Activated CD8-positive, alpha-beta memory T cell treated with anti-CD3 and anti-CD28 coated beads for 24 hours (primary cell): ENCODE results near the gene L3MBTL1.

Experiments used
- DNase-seq: peaks from one replicate; pipeline ENCODE4 v3.0.0-alpha.2; 2020

The L3MBTL1 gene

DNA sequence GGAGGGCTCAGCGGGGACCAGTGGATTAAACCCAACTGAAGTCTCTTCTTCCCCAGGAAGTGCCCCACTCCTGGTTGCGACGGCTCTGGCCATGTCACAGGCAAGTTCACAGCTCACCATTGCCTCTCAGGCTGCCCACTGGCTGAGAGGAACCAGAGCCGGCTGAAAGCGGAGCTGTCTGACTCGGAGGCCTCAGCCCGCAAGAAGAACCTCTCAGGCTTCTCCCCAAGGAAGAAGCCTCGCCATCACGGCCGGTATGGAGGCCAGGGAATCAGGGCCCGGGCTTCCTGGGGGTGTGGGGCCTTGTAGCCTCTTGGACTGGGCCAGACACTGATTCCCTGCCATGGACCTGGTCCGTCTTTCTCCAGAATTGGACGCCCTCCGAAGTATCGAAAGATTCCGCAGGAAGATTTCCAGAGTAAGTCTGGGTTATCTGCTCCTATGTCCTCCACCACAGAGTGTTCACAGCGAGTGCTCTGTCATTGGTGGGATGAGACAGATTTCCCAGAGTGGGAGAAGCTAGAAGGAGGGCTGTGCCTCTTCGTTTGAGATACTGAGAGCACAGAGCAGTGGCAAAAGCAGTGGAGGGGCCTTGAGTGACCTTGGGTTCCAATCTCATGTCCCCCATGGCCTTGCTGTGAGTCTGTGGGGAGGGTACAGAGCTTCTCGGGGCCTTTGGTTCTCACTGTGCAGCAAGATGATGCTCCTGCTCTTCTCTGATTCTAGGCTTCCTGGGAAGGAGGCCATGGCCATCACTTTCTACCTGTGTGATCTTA lies 28.7 kb downstream of the L3MBTL1 start:
- DNase-seq, result no peak

DNA sequence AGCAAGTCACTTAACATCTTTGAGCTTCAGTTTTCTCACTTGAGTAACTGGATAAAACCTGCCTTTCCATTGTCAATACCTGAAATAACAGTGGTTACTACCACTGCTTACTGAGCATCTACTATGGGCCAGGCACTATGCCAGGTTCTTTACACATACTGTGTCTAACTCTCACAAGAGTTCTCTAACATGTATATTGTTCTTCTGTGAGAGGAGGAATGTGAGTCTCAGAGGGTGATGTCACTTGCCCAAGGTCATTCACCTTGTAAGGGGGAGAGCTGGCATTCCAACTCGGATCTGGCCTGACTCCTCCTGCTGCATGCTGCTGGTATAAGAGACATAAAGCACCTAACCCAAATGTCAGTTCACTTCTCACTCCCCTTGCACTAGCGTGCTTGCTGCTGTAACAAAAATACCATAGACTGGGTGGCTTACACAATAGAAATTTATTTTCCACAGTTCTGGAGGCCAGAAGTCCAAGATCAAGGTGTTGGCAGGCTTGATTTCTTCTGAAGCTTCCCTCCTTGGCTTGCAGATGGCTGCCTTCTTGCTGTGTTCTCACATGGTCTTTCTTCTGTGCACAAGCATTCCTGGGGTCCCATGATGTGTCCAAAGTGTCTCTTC lies 29.4 kb downstream of the L3MBTL1 start:
- no peak for DNase-seq

DNA sequence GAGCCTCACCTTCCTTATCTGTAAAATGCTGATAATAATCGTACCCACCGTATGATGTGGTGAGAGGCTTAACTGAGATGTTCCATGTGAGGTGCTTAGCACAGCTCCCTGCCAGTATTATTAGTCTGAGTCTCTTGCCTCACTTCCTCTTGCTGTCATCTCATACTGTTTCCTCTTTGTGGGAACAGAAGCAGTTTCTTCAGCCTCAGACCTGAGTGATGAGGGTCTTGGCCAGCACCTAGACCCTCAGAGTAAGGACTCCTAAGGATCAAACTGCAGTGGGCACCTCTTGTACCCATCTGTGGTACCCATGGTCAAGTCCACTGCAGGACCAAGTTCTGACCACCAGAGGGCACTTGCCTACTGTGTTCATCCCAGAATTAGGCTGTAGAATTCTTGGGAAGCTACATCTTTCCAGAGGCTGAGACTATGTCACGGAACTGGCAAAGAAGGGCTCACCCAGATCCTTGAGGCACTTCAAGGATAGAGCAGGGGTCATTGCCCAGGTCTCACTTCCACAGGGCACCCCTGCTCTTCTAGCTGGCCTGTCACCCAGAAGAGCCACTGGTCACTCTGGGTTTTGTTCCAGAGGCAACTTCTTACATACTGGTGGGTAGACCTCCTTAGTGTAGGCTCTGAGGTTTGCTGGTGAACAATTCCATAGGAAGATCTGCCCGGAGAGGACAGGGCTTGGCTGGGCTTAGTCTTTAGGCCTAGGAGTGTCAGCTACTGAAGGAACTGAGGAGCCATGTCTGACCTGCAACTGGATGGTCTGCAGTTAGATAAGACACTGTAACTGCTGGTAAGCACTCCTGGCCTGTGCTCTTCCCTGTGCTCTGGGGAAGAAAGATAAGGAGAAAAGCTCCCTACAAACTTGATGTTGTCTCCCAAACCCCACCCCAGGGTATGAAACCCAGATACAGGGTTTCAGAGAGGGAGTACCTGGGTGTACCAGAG lies 30.7 kb downstream of the L3MBTL1 start:
- DNase-seq, result peak; percentile 79

DNA sequence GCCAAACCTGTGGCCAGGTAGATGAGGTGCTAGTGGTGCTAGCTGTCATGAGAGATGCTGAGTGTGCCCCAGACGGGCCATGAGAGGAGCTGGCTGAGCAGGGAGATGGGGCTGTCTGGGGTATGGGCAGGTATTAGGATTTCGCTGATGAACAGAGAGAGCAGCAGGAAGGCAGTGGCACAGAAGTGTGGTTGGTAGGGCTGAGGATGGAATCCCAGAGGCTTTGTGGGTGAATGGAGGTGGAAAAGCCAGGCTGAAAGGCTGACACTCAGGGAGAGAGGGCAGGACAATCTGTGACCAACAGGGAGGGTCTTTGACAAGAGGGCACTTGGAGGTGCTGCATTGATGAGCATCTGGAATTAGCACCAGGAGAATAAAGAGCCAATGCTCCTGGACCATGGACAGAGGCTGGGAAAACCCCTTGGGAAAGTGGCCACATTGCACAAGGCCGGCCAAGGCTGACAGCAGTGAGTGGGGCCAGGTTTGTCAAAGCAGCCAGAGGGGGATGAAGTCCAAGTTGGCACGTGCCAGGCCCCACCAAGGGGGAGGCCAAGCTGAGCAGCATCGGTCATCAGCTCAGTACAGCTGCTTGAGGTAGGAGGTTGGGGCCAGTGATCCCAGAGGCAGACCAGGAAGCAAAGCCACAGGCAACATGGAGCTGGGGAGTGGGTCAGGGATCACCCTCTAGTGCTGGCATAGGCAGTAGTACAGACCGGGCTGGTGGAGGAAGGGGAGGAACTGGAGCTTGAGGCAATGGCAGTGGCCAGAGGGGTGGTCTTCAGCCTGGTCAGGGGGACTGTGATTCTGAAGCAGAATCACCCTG lies 31.6 kb downstream of the L3MBTL1 start:
- DNase-seq, result no peak

DNA sequence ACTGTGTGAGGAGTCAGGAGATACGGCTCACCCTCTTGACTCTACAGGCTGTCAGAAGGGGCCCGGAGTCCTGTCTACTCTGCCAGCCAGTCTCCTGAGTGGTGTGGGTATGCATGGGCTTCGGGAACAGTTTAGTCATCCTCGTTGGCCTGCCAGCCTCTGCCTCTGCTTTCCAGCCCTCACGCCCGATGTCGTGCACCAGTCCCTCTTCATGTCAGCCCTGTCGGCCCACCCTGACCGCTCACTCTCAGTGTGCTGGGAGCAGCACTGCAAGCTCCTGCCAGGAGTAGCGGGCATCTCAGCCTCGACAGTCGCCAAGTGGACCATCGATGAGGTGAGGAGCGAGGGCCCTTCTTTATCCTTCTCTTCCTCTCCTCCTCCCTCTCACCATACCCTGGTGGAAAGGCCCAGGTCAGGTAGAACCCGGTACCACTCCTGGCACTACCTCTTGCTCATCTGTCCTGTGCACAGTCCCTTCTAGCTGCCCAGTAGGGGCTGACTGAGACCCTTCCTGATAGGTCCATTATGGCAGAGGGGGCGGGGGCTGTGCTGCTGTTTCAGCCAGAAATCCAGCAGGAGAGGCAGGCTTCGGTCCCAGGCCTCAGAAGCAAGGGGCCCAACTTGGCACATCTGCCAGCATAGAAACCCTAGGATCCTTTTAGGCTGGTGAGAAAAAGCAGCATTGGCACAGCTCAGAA lies 32.6 kb downstream of the L3MBTL1 start:
- no peak for DNase-seq

DNA sequence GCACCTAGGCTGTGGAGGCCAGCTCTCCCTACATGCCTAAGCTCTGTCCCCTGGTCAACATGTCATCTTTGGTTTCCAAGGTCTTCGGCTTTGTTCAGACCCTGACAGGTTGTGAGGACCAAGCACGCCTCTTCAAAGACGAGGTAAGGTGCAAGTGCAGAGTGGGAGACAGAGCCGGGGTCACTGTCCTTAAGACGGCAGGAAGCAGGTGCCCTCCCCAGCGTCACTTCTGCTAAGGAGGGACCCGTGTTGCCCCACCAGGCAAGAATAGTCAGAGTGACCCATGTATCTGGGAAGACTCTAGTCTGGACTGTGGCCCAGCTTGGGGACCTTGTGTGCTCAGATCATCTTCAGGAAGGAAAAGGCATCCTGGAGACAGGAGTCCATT lies 33.2 kb downstream of the L3MBTL1 start:
- DNase-seq, result no peak

DNA sequence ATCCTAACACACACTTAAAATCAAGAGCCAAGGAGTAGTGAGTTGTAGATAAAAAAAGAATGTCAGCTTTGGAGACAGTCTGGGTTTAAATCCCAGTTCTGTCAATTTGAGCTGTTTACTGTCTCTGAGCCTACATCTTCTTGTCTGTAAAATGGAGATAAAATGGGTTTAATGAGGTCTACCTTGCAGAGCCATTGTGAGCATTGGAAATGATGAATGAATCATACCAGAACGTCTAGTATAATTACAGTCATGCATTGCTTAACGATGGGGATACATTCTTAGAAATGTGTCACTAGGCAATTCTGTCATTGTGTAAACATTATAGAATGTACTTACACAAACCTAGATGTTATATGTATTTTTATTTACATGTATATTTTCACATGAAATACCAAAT lies 33.7 kb downstream of the L3MBTL1 start:
- DNase-seq, result no peak

DNA sequence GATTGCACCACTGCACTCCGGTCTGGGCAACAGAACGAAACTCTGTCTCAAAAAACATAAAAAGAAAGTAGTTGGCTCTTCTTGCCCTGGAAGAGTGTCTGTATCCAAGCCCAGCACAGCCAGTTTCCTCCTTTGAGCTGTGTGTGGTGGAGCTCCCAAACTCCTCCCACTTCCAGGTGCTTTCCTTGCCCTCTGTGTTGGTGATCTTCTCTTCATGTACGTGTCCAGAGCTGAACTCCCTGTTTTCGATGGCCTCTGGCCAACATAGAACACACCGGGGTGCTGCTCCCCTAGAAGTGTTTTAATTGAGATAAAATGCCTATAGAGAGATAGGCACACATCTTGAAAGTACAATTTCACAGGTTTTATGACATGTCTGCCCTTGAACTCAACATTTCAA lies 34.7 kb downstream of the L3MBTL1 start:
- no peak for DNase-seq

DNA sequence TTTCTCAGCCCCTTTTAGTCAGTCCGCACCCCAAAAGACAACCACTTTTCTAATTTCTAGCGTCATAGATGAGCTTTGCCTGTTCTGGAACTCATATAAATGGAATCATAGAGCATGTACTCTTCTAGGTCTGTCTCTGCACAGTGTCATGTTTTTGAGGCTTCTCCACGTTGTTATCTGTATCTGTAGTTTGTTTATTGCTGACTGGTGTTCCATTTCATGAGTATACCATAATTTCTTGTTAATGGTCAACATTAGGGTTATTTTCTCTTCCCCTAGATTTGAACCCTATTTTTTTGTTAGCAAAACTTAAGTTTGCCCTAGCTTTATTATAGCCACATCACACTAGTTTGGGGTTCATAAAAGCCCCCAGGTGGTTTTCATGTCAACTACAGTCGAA lies 35.2 kb downstream of the L3MBTL1 start:
- no peak for DNase-seq

DNA sequence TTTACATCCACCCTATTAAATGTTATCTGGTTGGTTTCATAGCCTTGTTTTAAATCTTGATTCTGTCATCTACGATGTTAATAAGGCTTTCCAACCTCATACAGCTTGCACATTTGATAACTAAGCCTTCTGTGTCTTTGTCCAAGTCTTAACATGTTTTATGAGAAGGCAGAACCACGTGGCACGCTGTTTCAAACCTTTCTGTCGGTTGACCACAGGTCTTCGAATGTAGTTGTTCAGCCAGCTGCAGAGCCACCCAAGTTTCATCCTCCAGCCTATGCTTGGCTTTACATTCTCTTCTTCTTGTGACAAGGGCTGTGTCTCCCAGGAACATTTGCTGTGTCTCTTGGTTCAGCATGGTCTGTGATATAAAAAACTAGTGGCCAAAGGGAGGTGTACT lies 35.6 kb downstream of the L3MBTL1 start:
- no peak for DNase-seq

DNA sequence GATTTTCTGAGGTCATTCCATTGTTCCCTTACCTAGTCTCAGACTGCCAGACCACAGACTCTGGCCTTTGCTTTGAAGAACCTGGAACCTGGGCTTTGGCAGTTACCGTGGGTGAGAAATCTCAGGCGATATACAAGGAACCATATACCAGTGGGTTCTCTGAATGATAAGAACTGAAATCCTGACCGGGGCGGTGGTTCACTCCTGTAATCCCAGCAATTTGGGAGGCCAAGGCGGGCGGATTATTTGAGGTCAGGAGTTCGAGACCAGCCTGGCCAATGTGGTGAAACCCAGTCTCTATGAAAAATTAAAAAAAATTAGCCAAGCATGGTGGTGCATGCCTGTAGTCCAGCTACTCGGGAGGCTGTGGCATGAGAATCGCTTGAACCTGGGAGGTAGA lies 37.0 kb downstream of the L3MBTL1 start:
- DNase-seq, result no peak

DNA sequence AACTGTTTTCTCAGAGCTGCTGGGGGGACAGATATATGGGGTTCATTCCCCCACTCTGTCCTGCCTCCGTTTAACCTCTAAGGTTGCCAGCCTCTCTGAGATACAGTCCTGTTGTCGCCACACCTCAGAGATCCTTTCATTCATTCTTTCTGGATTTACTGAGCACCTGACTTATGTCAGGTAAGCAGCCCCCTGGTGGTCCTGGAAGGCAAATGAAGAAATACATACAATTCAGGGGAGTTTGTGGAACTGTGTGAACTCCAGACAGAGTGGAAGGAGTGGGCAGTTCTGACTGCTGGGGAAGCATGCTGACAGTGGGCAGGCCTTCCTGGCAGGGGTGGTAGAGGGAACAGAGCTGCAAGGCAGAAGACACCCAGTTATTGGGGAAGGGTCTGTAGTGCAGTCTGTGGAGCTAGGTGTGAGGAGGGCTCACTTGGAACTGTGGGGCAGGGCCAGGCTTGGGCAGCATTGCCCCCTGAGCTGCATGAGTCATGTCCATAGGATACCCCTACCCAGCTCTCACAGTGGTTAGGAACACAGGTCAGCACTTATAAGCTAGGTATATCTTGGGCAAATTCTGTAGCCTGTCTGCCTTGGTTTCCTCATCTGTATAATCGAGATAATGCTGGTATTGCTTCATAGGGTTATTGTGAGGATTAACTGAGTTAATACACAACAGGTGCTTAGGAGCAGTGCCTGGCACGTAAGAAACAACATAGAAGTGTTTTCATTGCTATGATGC lies 38.5 kb downstream of the L3MBTL1 start:
- DNase-seq, result no peak

DNA sequence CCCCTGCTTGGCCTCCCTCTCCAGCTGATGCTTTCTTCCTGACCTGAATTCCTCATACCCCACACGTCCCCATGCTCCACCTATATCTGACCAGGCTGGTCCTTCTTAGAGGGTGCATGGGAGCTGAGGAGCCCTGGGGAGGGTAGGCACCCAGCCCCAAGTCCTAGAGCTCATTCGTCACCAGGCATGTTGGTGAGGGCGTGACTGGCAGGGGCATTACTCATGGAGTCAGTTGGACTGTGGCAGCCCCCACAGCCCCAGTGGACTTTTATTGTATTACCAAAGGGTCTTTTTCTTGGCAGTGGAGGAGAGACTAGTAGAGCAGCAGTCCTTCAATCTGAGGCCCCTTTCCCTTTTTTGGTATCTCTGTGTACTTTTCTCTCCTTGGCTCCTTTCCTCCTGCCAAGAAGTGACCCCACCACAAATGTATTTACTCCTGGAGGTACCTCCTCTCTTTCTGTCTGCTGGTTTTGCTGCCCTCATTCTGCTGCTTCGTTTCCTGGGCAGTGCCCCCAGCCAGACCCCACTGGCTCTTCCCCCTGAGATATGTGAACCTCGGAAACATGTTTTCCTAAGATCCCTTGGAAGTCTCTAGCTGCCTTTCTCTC lies 40.9 kb downstream of the L3MBTL1 start:
- DNase-seq, result no peak

DNA sequence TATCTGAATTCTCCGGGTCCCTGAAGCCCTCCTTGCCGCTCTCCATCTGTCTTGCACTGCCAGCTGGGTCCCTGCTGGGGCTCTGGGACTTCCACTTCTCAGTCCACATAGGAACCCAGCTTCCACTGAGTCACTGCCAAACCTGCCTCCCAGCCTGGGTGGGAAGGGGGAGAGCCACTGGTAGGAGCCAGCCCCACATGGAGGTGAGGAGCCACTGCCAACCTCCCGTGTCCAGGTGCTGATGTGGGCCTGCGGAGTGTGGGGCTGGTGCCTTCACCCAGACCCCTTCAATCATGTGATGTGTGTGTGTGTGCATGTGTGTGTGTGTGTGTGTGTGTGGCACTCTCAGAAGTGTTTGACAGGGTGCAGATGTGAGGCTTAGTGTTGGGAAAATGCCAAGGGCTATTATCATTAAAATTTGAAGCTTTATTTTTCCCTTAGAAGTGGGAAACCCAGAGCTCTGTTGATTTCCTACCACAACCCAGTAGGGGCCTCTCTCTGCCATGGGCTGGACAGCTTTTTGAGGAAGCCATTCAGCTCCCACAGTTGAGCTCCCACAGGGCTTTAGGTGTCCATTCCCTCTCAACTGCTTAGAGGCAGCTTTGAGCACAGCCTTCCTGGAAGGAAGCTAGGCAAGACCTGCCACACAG lies 42.0 kb downstream of the L3MBTL1 start:
- no peak for DNase-seq

DNA sequence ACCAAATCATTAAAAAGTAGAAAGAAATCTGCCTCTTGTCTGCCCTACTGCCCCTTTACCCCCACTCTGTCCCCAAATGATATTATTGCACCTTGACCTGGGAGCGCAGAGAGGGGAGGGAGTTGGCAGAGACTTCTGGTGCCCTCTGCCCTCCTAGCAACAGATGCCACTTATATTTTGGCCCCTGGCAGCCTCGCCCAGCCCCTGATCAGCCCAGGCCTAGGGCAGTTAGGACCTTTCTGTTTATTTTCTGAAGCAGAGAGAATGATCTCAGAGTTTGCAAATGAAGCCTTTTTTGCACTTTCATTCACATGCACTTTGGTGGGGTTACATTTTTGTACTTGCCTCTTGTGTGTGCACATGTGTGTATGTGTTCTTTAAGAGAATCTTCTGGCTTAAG lies 43.0 kb downstream of the L3MBTL1 start:
- DNase-seq, result no peak

DNA sequence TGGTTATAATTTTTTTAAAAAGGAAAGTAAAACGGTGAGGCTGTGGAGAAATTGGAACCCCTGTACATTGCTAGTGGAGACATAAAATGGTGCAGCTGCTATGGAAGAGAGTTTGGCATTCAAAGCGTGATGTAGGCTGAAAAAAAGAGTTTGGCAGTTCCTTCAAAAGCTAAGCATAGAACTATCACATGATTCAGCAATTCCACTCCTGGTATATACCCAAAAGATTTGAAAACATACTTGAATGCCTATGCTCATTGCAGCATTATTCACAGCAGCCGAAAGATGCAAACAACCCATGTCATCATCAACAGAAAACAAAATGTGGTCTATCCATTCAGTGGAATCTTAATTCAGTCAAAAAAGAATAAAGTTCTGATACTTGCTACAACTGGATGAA lies 46.9 kb downstream of the L3MBTL1 start:
- no peak for DNase-seq

DNA sequence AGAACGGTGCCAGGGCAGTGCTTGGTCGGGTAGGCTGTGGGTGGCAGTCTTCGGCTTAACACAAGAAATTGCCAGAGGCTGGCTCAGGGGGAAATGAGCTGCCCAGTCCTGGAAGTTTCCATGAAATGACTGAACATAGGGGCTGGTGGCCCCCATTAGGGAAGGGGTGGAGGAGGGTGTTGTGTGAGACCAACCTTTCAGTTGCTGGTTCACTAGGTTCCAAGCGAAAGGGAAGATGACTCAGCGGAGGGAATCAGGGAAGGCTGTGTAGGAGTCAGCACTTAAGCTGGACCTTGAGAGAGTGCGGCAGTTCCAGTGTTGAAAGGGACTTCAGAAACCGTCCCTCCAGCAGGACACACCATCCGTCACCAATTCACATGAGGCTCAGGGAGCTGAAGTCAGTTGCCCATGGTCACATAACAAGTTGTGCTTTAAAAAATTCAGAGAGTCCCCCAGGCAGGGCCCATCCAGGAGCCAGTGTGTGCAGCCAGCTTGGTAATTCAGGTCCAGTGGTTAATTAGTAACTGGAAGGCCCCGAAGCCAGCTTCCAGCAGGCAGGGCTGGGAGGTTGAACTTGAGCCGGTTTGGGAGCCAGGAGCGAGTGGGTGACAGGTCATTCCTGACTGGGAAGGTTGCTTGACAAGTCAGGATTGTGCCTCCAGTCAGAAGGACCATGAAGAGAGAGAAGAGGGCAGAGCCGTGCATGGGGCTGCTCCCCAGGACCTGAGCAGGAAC lies 51.1 kb downstream of the L3MBTL1 start, which contains the start of gene SGK2:
Gene SGK2 (plus strand): TSS at position 616 of the 735 bp plus-strand sequence. CDS start 7,469 bp downstream, outside the sequence.
- no peak for DNase-seq

DNA sequence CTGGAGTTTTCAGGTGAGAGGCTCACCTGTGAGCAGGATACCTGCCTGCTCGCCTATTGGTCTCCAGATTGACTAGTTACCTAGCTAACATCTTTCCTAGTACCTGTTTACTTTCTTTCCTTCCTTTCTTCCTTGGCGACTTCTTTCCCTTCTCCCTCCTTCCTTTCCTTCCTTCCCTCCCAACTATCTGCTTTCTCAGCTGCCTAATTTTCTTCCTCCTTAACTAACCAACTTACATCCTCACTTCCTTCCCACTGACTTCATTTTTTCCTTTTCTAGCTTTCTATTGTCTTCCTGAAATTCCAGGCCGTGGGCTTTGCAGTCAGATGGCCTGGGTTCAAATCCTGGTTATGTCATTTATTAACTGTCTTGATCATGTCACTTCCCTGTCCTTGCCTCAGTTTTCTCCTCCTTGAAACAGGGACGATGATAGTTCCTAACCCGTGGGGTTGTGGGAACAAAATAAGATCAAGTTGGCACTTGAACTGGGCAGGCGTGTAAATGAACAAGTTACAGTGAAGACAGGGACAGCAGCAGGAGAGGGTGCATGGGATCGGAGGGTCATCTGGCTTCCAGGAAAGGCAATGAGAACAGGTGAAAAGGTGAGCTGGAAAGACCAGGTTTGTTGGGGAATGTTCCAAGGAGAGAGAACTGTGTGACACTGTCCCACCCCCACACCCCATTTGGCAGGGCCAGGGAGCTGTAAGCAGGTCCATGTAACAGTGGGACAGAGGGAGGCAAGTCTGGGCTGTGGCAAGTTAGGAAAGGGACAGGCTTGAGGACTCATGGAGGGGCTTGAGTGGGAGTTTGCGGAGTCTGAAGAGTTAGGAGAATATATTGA lies 51.9 kb downstream of the L3MBTL1 start:
- no peak for DNase-seq

DNA sequence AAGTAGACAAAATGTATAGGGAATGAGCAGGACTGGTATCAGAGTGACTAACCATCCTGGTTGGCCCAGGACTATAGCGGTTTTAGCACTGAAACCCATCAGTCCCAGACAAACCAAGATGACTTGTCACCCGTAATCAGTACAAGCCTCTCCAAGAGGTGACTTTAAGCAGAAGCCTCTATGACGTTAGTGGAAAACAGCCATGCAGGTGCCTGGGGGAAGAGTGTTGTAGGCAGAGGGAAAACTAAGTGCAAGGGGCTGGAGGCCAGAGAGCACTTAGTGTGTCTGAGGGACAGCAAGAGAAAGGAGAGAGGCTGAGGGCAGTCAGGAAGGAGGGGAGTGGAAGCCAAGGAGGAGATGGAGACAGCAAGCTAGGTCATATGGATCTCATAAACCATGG lies 53.5 kb downstream of the L3MBTL1 start:
- no peak for DNase-seq
